Measurements from ENCODE around the gene CDH4. TPM values are rescaled to one million over a fixed set of nuclear protein-coding genes. Genes with fewer than 3 reads are reported as not detected.
A peak's percentile ranks its signal among the peaks of the same experiment; 100 is the strongest.

The CDH4 gene
- polyA plus RNA-seq, 1 experiment, result 1.5 TPM

- Histone ChIP-seq H3K4me3 (ENCODE audit: low read depth, low read length) (peak overlapping the region; percentile 50), H3K27me3 (ENCODE audit: control insufficient read depth, insufficient read depth, low read length) (peaks cover 20% of the 10 kb centered on the region), H3K36me3 (ENCODE audit: control insufficient read depth, insufficient read depth, low read length) (no peaks in the 10 kb centered on the region)
- TF ChIP-seq, protein P1, sequence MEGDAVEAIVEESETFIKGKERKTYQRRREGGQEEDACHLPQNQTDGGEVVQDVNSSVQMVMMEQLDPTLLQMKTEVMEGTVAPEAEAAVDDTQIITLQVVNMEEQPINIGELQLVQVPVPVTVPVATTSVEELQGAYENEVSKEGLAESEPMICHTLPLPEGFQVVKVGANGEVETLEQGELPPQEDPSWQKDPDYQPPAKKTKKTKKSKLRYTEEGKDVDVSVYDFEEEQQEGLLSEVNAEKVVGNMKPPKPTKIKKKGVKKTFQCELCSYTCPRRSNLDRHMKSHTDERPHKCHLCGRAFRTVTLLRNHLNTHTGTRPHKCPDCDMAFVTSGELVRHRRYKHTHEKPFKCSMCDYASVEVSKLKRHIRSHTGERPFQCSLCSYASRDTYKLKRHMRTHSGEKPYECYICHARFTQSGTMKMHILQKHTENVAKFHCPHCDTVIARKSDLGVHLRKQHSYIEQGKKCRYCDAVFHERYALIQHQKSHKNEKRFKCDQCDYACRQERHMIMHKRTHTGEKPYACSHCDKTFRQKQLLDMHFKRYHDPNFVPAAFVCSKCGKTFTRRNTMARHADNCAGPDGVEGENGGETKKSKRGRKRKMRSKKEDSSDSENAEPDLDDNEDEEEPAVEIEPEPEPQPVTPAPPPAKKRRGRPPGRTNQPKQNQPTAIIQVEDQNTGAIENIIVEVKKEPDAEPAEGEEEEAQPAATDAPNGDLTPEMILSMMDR (IDR thresholded peaks at IDR 0.05; ENCODE audit: insufficient read depth, low read depth, low read length), result no peak
- ChIA-PET POLR2A (no interaction called here), CTCF (interaction anchor here (0.6 to 3.1 kb wide), 8 partner anchors 10 to 1043 kb away, joined by 3 to 17 read pairs (median 6); no protein-coding TSS in a partner anchor)
- DNase-seq (ENCODE audit: low read depth), result no peak
These were observed 671 bp downstream of the CDH4 start for GRCh38 chr20:61252601-61253263.

DNA sequence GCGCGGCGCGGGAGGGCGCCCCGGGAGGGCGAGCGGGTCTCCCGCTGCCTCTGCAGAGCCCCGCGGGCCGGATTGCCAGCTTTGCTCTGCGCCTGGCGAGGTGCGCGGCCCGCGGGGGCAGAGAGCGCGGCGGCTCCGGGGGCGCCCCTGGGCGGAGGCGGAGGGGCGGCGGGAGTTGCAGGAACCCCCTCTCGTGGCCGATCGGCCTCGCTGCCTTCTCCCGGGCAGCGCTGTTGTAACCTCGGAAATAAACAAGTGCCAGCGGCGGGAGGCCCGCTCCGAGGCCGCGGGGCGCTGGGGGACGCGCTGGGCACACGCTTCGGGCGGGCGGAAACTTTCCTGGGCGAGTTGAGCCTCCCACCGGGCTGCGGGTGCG, 1.2 kb downstream of the CDH4 start:
- DNase-seq (ENCODE audit: low read depth), result no peak
- Histone ChIP-seq H3K27me3 (ENCODE audit: control insufficient read depth, insufficient read depth, low read length) (peaks cover 17% of the 10 kb centered on the region), H3K36me3 (ENCODE audit: control insufficient read depth, insufficient read depth, low read length) (no peaks in the 10 kb centered on the region), H3K4me3 (ENCODE audit: low read depth, low read length) (peak overlapping the region; percentile 50)
- ChIA-PET POLR2A (no interaction called here), CTCF (interaction anchor here (0.6 to 3.1 kb wide), 9 partner anchors 10 to 1043 kb away, joined by 3 to 17 read pairs (median 5); no protein-coding TSS in a partner anchor)
- TF ChIP-seq, protein P1 (IDR thresholded peaks at IDR 0.05; ENCODE audit: insufficient read depth, low read depth, low read length), result peak; percentile 42

GRCh38 chr20:61253640-61254511, 1.8 kb downstream of the CDH4 start:
- CTCF ChIA-PET, result interaction anchor here (0.6 to 3.1 kb wide), 9 partner anchors 9 to 1044 kb away, joined by 3 to 17 read pairs (median 5); no protein-coding TSS in a partner anchor
- H3K4me3 ChIP-seq (ENCODE audit: low read depth, low read length), result peak overlapping the region; percentile 50
- DNase-seq (ENCODE audit: low read depth), result no peak

DNA sequence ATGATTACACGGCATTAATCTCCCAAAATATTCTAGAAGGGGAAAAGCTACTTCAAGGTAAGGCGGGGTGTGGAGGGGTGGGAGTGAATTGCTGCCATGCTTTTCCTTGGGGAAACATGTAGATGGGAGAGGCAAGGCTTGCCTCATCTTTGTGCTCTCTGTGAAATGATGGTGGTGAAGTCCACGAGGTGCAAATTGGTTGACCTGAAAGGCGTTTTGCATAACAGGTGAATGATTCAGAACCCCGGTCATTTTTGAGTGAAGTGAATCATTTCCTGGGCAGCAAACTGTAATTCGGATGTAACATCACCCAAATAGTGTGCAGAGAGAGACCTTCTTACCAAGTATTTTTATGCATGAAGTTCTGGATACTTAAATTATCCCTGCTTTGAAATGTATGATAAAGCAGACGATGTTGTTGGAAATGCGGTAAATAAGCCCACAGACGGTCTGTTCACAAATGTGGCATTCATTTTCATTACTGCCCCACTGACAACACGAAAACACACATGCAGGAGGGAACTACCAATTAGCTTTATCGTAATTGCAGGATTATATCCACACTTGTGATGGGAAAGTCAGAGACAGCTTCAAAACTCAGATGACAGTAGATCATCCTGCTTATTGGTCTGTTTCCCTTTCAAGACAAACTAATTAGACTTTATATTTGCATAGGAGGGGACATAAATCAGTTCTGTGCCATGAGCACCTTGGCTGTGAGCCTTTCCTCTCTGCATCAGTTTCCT, 3.0 kb downstream of the CDH4 start:
- no peak overlapping the region for H3K4me3 ChIP-seq (ENCODE audit: low read depth, low read length)
- TF ChIP-seq, protein P1 (IDR thresholded peaks at IDR 0.05; ENCODE audit: insufficient read depth, low read depth, low read length), result no peak
- no peaks in the 10 kb centered on the region for H3K36me3 ChIP-seq (ENCODE audit: control insufficient read depth, insufficient read depth, low read length)
- DNase-seq (ENCODE audit: low read depth), result no peak
- peaks cover 6% of the 10 kb centered on the region for H3K27me3 ChIP-seq (ENCODE audit: control insufficient read depth, insufficient read depth, low read length)
- CTCF ChIA-PET, result interaction anchor here (0.6 to 3.1 kb wide), 3 partner anchors 8 to 1045 kb away, joined by 4 to 17 read pairs (median 5); no protein-coding TSS in a partner anchor
- POLR2A ChIA-PET, result no interaction called here

More at GRCh38 chr20:61253640-61254511, 1.8 kb downstream of the CDH4 start:
- TF ChIP-seq, protein P1 (IDR thresholded peaks at IDR 0.05; ENCODE audit: insufficient read depth, low read depth, low read length), result no peak
- POLR2A ChIA-PET, result no interaction called here
- Histone ChIP-seq H3K27me3 (ENCODE audit: control insufficient read depth, insufficient read depth, low read length) (peaks cover 14% of the 10 kb centered on the region), H3K36me3 (ENCODE audit: control insufficient read depth, insufficient read depth, low read length) (no peaks in the 10 kb centered on the region)

Measured in BJ (cell line).